GM23248 (cell line): ENCODE measurements around the gene CLEC16A. TPM values are rescaled to one million over a fixed set of nuclear protein-coding genes. Genes with fewer than 3 reads are reported as not detected.
A peak's percentile ranks its signal among the peaks of the same experiment; 100 is the strongest.
"Not testable (repeated sequence)": the region's sequence is repeated elsewhere in the genome, so short reads cannot be mapped to it uniquely, and the experiment has no call there.

Experiments used
- DNase-seq: peaks from one replicate; pipeline ENCODE4 v3.0.0-alpha.2; 2015
- H2AFZ ChIP-seq: fragments of 200-600 bp; sonication (generic); 2 replicates; pipeline ENCODE4 v1.6.1; 2016; ENCODE audit warnings: antibody characterized with exemption
- H3F3A ChIP-seq: fragments of 200-600 bp; sonication (generic); 2 replicates; pipeline ENCODE4 v1.6.1; 2016; ENCODE audit warnings: mild to moderate bottlenecking, antibody characterized with exemption, mixed run types; ENCODE audit not compliant: insufficient read depth
- H3K27ac ChIP-seq: fragments of 200-600 bp; sonication (generic); 2 replicates; pipeline ENCODE4 v1.5.1; 2016; ENCODE audit warnings: mild to moderate bottlenecking
- H3K27me3 ChIP-seq: fragments of 200-600 bp; sonication (generic); replicated peaks from 2 replicates; pipeline ENCODE4 v1.6.1; 2016; ENCODE audit warnings: mild to moderate bottlenecking; ENCODE audit not compliant: insufficient read depth
- H3K36me3 ChIP-seq: fragments of 200-600 bp; sonication (generic); 2 replicates; pipeline ENCODE4 v1.6.1; 2016; ENCODE audit warnings: low read depth, mild to moderate bottlenecking
- H3K4me1 ChIP-seq: fragments of 200-600 bp; sonication (generic); 2 replicates; pipeline ENCODE4 v1.6.1; 2016; ENCODE audit warnings: mild to moderate bottlenecking; ENCODE audit not compliant: insufficient read depth
- H3K4me2 ChIP-seq: fragments of 200-600 bp; sonication (generic); one replicate; pipeline ENCODE4 v1.6.1; 2016; ENCODE audit warnings: mild to moderate bottlenecking; ENCODE audit not compliant: unreplicated experiment
- H3K4me3 ChIP-seq: fragments of 200-600 bp; sonication (generic); 2 replicates; pipeline ENCODE4 v1.5.1; 2016; ENCODE audit warnings: mild to moderate bottlenecking
- H3K79me2 ChIP-seq: fragments of 200-600 bp; sonication (generic); 2 replicates; pipeline ENCODE4 v1.6.1; 2016; ENCODE audit warnings: mild to moderate bottlenecking; ENCODE audit not compliant: insufficient read depth
- H3K9ac ChIP-seq: fragments of 200-600 bp; sonication (generic); 2 replicates; pipeline ENCODE4 v1.6.1; 2016; ENCODE audit warnings: mild to moderate bottlenecking
- H3K9me2 ChIP-seq: fragments of 200-600 bp; sonication (generic); 2 replicates; pipeline ENCODE4 v1.6.1; 2016; ENCODE audit warnings: mixed run types, mild to moderate bottlenecking, moderate library complexity; ENCODE audit not compliant: insufficient read depth
- H3K9me3 ChIP-seq: fragments of 200-600 bp; sonication (generic); one replicate; pipeline ENCODE4 v1.6.1; 2017; ENCODE audit warnings: low read depth
- H4K20me1 ChIP-seq: fragments of 200-600 bp; sonication (generic); 2 replicates; pipeline ENCODE4 v1.6.0; 2016; ENCODE audit not compliant: insufficient read depth
- EZH2 ChIP-seq: fragments of 200-600 bp; sonication (generic); IDR thresholded peaks from 2 replicates; pipeline ENCODE4 v1.6.1; 2018; ENCODE audit warnings: antibody characterized with exemption, mild to moderate bottlenecking; ENCODE audit not compliant: insufficient read depth, poor library complexity, severe bottlenecking
- EZH2phosphoT487 ChIP-seq: fragments of 200-600 bp; sonication (generic); IDR thresholded peaks from 2 replicates; pipeline ENCODE4 v1.6.1; 2018; ENCODE audit warnings: antibody characterized with exemption, moderate library complexity, mild to moderate bottlenecking, low read depth; ENCODE audit not compliant: insufficient read depth
- WGBS, 2 experiments: methylation state at CpG; one replicate each; pipeline ENCODE4 v1.1.6; 2015 to 2017; ENCODE audit warnings: low lambda C conversion rate in 2 of 2, low coverage in 1 of 2; ENCODE audit errors: missing lambda C conversion rate in 2 of 2; 5-methylcytosine and 5-hydroxymethylcytosine counted together
- in situ Hi-C: fragments of 300-500 bp; cut with MboI; formaldehyde crosslinking; loops from 2 replicates; pipeline ENCODE4 v1.15.0; 2020
- polyA plus RNA-seq: library from polyadenylated mRNA; unstranded; fragments of >200 nt; fragmentation: Nextera tagmentation; extraction: Ambion mirVana; gene quantifications from 2 replicates; pipeline ENCODE4 v1.2.1, GENCODE V29; 2016
- total RNA-seq: library from RNA; depleted of rRNA; stranded (reverse); fragments of >200 nt; shearing (Covaris generic); gene quantifications from 2 replicates; pipeline ENCODE4 v1.2.3, GENCODE V29; 2014

The CLEC16A gene
- total and polyA plus RNA-seq, 2 experiments from 2014 or later = 13.2 to 21.4 TPM

DNA sequence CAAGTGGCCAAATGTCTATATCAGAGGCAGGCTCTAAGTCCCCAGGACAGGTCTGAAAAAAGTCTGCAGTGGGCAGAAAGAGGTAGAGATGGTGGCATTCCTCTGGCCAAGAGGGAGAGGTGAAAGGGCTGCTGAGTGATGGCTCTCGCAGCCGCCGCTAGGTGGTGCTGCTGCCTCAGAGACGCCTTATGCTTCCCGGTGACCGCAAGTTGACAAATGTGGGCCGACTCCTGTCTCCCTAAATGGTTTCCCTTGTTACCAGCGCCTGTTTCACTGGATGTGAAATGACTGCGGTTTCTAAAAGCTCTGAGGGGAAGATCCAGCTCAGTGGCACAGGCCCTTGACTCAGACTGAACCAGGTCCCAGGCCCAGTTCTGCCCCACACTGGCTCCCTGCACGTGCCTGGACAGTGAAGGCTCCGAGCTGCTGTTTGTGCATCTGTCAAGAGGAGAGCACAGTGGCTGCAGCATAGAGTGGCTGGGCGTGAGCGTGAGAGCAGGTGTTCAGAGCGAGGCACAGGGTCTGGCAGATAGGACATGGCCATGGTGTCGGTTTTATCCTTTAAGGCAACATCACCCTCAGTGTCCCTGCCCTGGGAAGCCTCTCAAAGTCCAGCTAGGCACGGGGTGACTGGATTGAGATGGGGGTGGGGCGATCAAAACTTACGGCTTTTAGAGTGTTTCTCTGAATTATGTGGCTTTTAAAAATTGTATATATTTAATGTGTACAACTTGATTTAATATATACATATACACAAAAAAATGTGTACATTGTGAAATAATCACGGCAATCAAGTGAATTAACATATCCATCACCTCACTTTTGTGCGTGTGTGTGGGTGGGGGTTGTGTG, 19.9 kb downstream of the CLEC16A start:
- Histone ChIP-seq H4K20me1 (no peaks in the 10 kb centered on the region), H3K36me3 (no peaks in the 10 kb centered on the region), H3F3A (peaks cover 20% of the 10 kb centered on the region), H3K79me2 (peaks cover 12% of the 10 kb centered on the region; the same call in 1 of the 2 replicates), H3K4me3 (no peak overlapping the region), H3K9me3 (no peaks in the 10 kb centered on the region), H3K27ac (peak overlapping the region; percentile 53), H3K27me3 (no peaks in the 10 kb centered on the region), H3K4me2 (peak overlapping the region; percentile 24), H3K9me2 (no peaks in the 10 kb centered on the region), H3K4me1 (peaks cover 23% of the 10 kb centered on the region), H3K9ac (peak overlapping the region; percentile 57), H2AFZ (no peak overlapping the region)
- TF ChIP-seq EZH2 (no peak), EZH2phosphoT487 (no peak)
- in situ Hi-C loops = loop anchor here (10.0 to 25.0 kb wide), 3 partner anchors 291 to 723 kb away; partner anchors contain the start of gene SOCS1
- WGBS, 2 experiments = 37 to 40% methylated on average over 20 of the region's 20 CpGs
- peak; percentile 91 for DNase-seq

DNA sequence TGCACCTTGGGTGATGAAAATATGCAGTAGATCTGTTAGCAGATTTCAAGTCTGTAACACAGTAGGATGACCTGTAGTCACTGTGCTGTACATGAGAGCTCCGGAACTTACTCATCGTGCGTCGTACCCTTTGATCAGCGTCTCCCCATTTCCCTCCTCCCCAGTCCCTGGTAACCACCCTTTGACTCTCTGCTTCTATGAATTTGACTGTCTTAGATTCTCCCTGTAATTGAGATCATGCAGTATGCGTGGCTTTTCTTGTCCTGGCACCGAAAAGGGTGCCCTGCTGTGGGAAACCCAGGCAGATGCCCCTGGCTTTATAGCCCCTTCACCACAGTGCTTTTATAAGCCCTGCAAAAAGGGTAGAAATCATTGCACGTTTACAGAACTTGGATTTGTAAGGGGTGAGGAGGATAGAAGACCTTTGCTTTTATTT, 20.5 kb downstream of the CLEC16A start:
- H3K36me3 ChIP-seq = peaks cover 5% of the 10 kb centered on the region; the same call in 1 of the 2 replicates
- H3K4me1 ChIP-seq = peaks cover 23% of the 10 kb centered on the region
- H3K4me2 ChIP-seq = no peak overlapping the region
- no peaks in the 10 kb centered on the region for H3K27me3 ChIP-seq
- H3K27ac ChIP-seq = no peak overlapping the region
- in situ Hi-C loops = loop anchor here (10.0 to 25.0 kb wide), 3 partner anchors 290 to 722 kb away; partner anchors contain the start of gene SOCS1
- H2AFZ ChIP-seq = no peak overlapping the region
- no peak for DNase-seq
- H3K4me3 ChIP-seq = no peak overlapping the region
- TF ChIP-seq EZH2 (no peak), EZH2phosphoT487 (no peak)
- H3K9ac ChIP-seq = no peak overlapping the region
- H3F3A ChIP-seq = peaks cover 20% of the 10 kb centered on the region
- no peaks in the 10 kb centered on the region for H3K9me3 ChIP-seq
- peaks cover 6% of the 10 kb centered on the region; the same call in 1 of the 2 replicates for H3K79me2 ChIP-seq
- WGBS, 2 experiments = 90 to 92% methylated on average over 8 of the region's 8 CpGs
- H3K9me2 ChIP-seq = no peaks in the 10 kb centered on the region
- H4K20me1 ChIP-seq = no peaks in the 10 kb centered on the region

DNA sequence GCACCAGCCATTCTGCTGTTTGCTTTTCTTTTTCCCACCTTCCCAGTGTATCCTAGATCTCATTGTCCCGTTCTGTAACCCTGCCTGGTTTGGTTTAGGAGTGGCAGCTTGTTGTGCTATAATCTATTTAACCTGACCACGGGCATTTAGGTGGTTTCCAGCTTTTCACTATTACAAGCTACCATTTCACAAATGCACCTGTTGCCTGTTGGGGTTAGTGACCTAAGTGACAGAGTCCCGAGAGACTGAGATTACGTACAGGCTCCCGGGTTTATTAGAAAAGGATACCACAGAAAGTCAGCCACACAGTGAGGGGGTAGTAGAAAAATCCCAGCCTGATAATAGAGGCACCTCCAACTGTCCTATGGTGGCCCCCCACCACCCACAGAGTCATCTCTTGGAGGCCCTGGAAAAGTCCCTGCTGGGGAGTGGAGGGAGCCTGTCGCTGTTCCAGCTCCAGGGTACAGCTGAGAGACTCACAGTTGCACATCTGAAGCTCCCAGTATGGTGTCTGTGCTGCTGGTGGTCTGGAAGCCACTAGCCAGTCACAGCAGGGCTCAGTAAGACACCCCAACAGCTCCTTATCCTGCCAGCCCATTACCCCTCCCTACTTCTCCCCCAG, 21.2 kb downstream of the CLEC16A start:
- in situ Hi-C loops = loop anchor here (10.0 to 25.0 kb wide), 3 partner anchors 289 to 722 kb away; partner anchors contain the start of gene SOCS1
- Histone ChIP-seq H3K36me3 (peaks cover 5% of the 10 kb centered on the region; the same call in 1 of the 2 replicates), H3K4me1 (peaks cover 18% of the 10 kb centered on the region), H3F3A (peaks cover 19% of the 10 kb centered on the region), H4K20me1 (no peaks in the 10 kb centered on the region), H2AFZ (no peak overlapping the region), H3K27me3 (no peaks in the 10 kb centered on the region), H3K9me2 (no peaks in the 10 kb centered on the region), H3K9me3 (no peaks in the 10 kb centered on the region), H3K9ac (no peak overlapping the region), H3K27ac (no peak overlapping the region), H3K4me3 (no peak overlapping the region), H3K4me2 (no peak overlapping the region), H3K79me2 (peaks cover under 1% of the 10 kb centered on the region; the same call in 1 of the 2 replicates)
- TF ChIP-seq EZH2phosphoT487 (no peak), EZH2 (no peak)
- WGBS, 2 experiments = 93 to 97% methylated on average over 6 of the region's 6 CpGs
- DNase-seq = no peak

DNA sequence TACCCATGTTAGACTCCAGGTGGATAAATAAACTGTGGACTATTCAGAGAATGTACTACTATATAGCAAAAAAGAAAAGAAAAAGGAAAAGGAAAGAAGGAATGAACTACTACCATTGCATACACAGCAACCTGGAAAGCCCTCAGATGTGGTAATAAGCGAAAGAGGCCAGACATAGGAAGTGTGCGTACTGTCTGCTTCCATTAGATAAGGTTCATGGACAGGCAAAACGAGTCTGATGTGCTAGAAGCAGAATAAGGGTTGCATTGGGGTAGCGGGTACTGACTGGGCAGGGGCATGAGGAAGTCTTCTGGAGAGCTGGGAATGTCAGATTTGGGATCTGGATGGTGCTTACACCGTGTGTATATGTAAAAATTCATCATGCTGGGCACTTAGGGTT, 21.8 kb downstream of the CLEC16A start:
- peaks cover 10% of the 10 kb centered on the region; the same call in 1 of the 2 replicates for H3K36me3 ChIP-seq
- no peaks in the 10 kb centered on the region for H4K20me1 ChIP-seq
- no peaks in the 10 kb centered on the region for H3K9me3 ChIP-seq
- H3K4me3 ChIP-seq = no peak overlapping the region
- H3K4me2 ChIP-seq = no peak overlapping the region
- in situ Hi-C loops = loop anchor here (10.0 to 25.0 kb wide), 3 partner anchors 289 to 721 kb away; partner anchors contain the start of gene SOCS1
- H3K9me2 ChIP-seq = no peaks in the 10 kb centered on the region
- 95 to 97% methylated on average over 5 of the region's 5 CpGs for WGBS, 2 experiments
- no peak overlapping the region for H3K9ac ChIP-seq
- H3K27ac ChIP-seq = no peak overlapping the region
- no peak for DNase-seq
- no peaks in the 10 kb centered on the region; the same call in 1 of the 2 replicates for H3K79me2 ChIP-seq
- H3F3A ChIP-seq = peaks cover 13% of the 10 kb centered on the region
- peaks cover 12% of the 10 kb centered on the region for H3K4me1 ChIP-seq
- H3K27me3 ChIP-seq = no peaks in the 10 kb centered on the region
- TF ChIP-seq EZH2phosphoT487 = no peak
- no peak for TF ChIP-seq EZH2
- no peak overlapping the region for H2AFZ ChIP-seq

DNA sequence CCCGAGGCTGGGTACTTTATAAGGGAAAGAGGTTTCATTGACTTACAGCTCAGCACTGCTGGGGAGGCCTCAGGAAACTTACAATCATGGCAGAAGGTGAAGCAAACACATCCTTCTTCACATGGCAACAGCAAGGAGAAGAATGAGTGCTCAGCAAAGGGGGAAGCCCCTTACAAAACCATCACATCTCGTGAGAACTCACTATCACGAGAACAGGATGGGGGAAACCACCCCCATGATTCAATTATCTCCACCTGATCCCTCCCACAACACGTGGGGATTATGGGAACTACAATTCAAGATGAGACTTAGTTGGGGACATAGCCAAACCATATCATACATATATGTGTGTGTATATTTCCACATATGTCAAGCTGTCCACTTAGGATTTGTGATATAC, 22.2 kb downstream of the CLEC16A start:
- H3K9ac ChIP-seq, H3K4me2 ChIP-seq, H3K4me3 ChIP-seq, H4K20me1 ChIP-seq, H2AFZ ChIP-seq, H3K9me3 ChIP-seq, H3K9me2 ChIP-seq, H3K4me1 ChIP-seq, DNase-seq, H3K79me2 ChIP-seq, H3K27me3 ChIP-seq, H3K27ac ChIP-seq: not testable (repeated sequence)
- peaks cover 11% of the 10 kb centered on the region; the same call in 1 of the 2 replicates for H3K36me3 ChIP-seq
- WGBS, 2 experiments = 75 to 78% methylated on average over 4 of the region's 4 CpGs
- in situ Hi-C loops = loop anchor here (10.0 to 25.0 kb wide), 3 partner anchors 288 to 721 kb away; partner anchors contain the start of gene SOCS1
- peaks cover 10% of the 10 kb centered on the region for H3F3A ChIP-seq
